T-helper 9 cell (primary cell): ENCODE measurements around the gene PIK3AP1.

Source experiments
- DNase-seq: peaks from one replicate; pipeline ENCODE4 v3.0.0-alpha.2; 2020

Gene PIK3AP1

GRCh38 chr10:96671211-96671890 lies 49.0 kb downstream of the PIK3AP1 start:
- DNase-seq, result no peak

- no peak for DNase-seq
These were observed 49.5 kb downstream of the PIK3AP1 start for GRCh38 chr10:96670786-96671185.

GRCh38 chr10:96667401-96667800 lies 52.9 kb downstream of the PIK3AP1 start:
- DNase-seq, result no peak

GRCh38 chr10:96666741-96667140 lies 53.6 kb downstream of the PIK3AP1 start:
- DNase-seq, result no peak

- no peak for DNase-seq
These were observed 55.0 kb downstream of the PIK3AP1 start for GRCh38 chr10:96665306-96665705.

- DNase-seq, result no peak
These were observed 55.8 kb downstream of the PIK3AP1 start for GRCh38 chr10:96664563-96664962.

GRCh38 chr10:96663797-96664196 lies 56.5 kb downstream of the PIK3AP1 start:
- no peak for DNase-seq

GRCh38 chr10:96661632-96662031 lies 58.7 kb downstream of the PIK3AP1 start:
- DNase-seq, result no peak

- no peak for DNase-seq
These were observed 60.0 kb downstream of the PIK3AP1 start for GRCh38 chr10:96660297-96660696.

- DNase-seq, result no peak
These were observed 61.5 kb downstream of the PIK3AP1 start for GRCh38 chr10:96658844-96659243.

- no peak for DNase-seq
These were observed 62.9 kb downstream of the PIK3AP1 start for GRCh38 chr10:96657385-96657784.

- no peak for DNase-seq
These were observed 63.5 kb downstream of the PIK3AP1 start for GRCh38 chr10:96656839-96657238.

- DNase-seq, result no peak
These were observed 64.1 kb downstream of the PIK3AP1 start for GRCh38 chr10:96656198-96656577.

- DNase-seq, result no peak
These were observed 64.7 kb downstream of the PIK3AP1 start for GRCh38 chr10:96655461-96656197.

- no peak for DNase-seq
These were observed 68.3 kb downstream of the PIK3AP1 start for GRCh38 chr10:96651998-96652431.

- DNase-seq, result no peak
These were observed 69.4 kb downstream of the PIK3AP1 start for GRCh38 chr10:96650958-96651357.

- no peak for DNase-seq
These were observed 72.0 kb downstream of the PIK3AP1 start for GRCh38 chr10:96648297-96648696.

- no peak for DNase-seq
These were observed 72.8 kb downstream of the PIK3AP1 start for GRCh38 chr10:96647466-96647865.

GRCh38 chr10:96646751-96647166 lies 73.6 kb downstream of the PIK3AP1 start:
- DNase-seq, result no peak

- no peak for DNase-seq
These were observed 74.0 kb downstream of the PIK3AP1 start for GRCh38 chr10:96646301-96646700.

- no peak for DNase-seq
These were observed 75.1 kb downstream of the PIK3AP1 start for GRCh38 chr10:96645191-96645721.

- no peak for DNase-seq
These were observed 76.4 kb downstream of the PIK3AP1 start for GRCh38 chr10:96643920-96644319.

GRCh38 chr10:96642973-96643372 lies 77.3 kb downstream of the PIK3AP1 start:
- peak; percentile 15 for DNase-seq

- no peak for DNase-seq
These were observed 77.8 kb downstream of the PIK3AP1 start for GRCh38 chr10:96642530-96642929.
